ENCODE results near the gene DYNC1I2.

The DYNC1I2 gene

DNA sequence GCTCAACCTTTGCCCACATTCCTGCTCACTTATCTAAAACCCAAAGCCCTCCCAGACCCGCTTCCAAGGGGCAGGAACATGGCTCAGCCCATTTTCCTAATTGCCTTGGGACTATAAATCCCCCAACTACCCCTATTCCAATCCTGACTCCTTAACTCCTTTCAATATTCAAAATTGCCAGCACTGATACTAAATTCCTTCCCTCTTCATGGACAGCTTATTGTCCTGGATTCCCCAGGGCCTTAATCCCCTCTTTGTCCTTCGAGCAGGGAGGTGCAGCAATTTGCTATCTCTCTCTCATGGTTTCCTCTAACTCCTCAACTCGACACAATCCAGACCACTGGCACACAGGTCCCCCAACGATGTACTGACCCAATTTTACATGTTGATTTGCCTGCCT, 107.6 kb downstream of the DYNC1I2 start:
- TF ChIP-seq, protein P1, sequence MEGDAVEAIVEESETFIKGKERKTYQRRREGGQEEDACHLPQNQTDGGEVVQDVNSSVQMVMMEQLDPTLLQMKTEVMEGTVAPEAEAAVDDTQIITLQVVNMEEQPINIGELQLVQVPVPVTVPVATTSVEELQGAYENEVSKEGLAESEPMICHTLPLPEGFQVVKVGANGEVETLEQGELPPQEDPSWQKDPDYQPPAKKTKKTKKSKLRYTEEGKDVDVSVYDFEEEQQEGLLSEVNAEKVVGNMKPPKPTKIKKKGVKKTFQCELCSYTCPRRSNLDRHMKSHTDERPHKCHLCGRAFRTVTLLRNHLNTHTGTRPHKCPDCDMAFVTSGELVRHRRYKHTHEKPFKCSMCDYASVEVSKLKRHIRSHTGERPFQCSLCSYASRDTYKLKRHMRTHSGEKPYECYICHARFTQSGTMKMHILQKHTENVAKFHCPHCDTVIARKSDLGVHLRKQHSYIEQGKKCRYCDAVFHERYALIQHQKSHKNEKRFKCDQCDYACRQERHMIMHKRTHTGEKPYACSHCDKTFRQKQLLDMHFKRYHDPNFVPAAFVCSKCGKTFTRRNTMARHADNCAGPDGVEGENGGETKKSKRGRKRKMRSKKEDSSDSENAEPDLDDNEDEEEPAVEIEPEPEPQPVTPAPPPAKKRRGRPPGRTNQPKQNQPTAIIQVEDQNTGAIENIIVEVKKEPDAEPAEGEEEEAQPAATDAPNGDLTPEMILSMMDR (IDR thresholded peaks at IDR 0.05; ENCODE audit: extremely low read depth, insufficient read depth, missing control alignments) = no peak
- no peak for DNase-seq (ENCODE audit: low spot score)
- in situ Hi-C loops (cut with MboI; ENCODE audit: low pct_unique_long_range_greater_than_20kb, low sequenced_read_pairs, unreplicated experiment) = no loop called here
